Transverse colon (tissue), 4 donors: Measurements from ENCODE around the gene RNF113B.

Source experiments
- EP300 ChIP-seq: sonication (generic); formaldehyde crosslinking; IDR thresholded peaks from one replicate; pipeline ENCODE4 v1.6.1; 2017; ENCODE audit warnings: antibody characterized with exemption, low read depth
- POLR2A ChIP-seq: fragments of 450-650 bp; IDR thresholded peaks from one replicate; pipeline ENCODE4 v1.6.1; 2016; ENCODE audit warnings: antibody characterized with exemption, mild to moderate bottlenecking, moderate library complexity
- POLR2AphosphoS5 ChIP-seq, 3 donors: sonication (generic); formaldehyde crosslinking; IDR thresholded peaks; one replicate each; pipeline ENCODE4 v1.6.1; 2016; ENCODE audit warnings: antibody characterized with exemption in 3 of 3
- TF ChIP-seq, protein P1 (sequence below), 5 experiments: fragments of 200-600 bp in 3 of 5; fragments of 450-650 bp in 2 of 5; sonication (generic) in 3 of 5; IDR thresholded peaks; 1 replicate in 2 of 5; 2 replicates in 3 of 5; pipeline ENCODE4 v1.5.1; 2016 to 2017; ENCODE audit warnings: antibody characterized with exemption in 5 of 5, inconsistent platforms in 3 of 5, mild to moderate bottlenecking in 2 of 5, moderate library complexity in 1 of 5

DNA sequence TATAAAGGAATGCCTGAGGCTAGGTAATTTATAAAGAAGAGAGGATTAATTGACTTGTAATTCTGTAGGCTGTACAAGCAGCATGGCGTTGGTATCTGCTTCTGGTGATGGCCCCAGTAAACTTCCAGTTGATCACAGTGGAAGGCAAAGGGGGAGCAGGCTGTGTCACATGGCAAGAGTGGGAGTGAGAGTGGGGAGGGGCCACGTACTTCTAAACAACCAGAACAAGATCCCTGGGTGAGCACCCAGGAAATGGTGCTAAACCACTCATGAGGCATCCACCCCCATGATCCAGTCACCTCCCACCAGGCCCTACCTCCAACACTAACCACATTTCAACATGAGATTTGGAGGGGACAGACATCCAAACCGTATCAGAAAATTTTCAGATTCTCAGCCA lies 3.0 kb upstream of the RNF113B start:
- no peak for TF ChIP-seq POLR2AphosphoS5 (IDR thresholded peaks at IDR 0.05)
- TF ChIP-seq, protein P1, sequence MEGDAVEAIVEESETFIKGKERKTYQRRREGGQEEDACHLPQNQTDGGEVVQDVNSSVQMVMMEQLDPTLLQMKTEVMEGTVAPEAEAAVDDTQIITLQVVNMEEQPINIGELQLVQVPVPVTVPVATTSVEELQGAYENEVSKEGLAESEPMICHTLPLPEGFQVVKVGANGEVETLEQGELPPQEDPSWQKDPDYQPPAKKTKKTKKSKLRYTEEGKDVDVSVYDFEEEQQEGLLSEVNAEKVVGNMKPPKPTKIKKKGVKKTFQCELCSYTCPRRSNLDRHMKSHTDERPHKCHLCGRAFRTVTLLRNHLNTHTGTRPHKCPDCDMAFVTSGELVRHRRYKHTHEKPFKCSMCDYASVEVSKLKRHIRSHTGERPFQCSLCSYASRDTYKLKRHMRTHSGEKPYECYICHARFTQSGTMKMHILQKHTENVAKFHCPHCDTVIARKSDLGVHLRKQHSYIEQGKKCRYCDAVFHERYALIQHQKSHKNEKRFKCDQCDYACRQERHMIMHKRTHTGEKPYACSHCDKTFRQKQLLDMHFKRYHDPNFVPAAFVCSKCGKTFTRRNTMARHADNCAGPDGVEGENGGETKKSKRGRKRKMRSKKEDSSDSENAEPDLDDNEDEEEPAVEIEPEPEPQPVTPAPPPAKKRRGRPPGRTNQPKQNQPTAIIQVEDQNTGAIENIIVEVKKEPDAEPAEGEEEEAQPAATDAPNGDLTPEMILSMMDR (IDR thresholded peaks at IDR 0.05): no peak
- TF ChIP-seq POLR2A: no peak
- TF ChIP-seq EP300: no peak
